H9 (cell line): ENCODE data around the gene FAM43A. TPM values are rescaled to one million over a fixed set of nuclear protein-coding genes. Genes with fewer than 3 reads are reported as not detected.

Experiments used
- DNase-seq: peaks from one replicate; pipeline ENCODE4 v3.0.0-alpha.2; 2017
- H2AFZ ChIP-seq: one replicate; pipeline ENCODE4 v1.6.1; 2013; ENCODE audit warnings: mild to moderate bottlenecking, low read length, control low read depth, moderate library complexity
- H2AK5ac ChIP-seq: 2 replicates; pipeline ENCODE4 v1.6.1; 2013; ENCODE audit warnings: low read length, control low read depth, mixed read lengths; ENCODE audit not compliant: insufficient read length
- H2BK120ac ChIP-seq: one replicate; pipeline ENCODE4 v1.6.1; 2013; ENCODE audit warnings: low read depth, mild to moderate bottlenecking, low read length, control low read depth, inconsistent platforms; ENCODE audit not compliant: poor library complexity, severe bottlenecking
- H2BK12ac ChIP-seq: 2 replicates; pipeline ENCODE4 v1.6.1; 2013; ENCODE audit warnings: low read length, control low read depth, mixed read lengths, low read depth; ENCODE audit not compliant: insufficient read length
- H2BK15ac ChIP-seq: 2 replicates; pipeline ENCODE4 v1.6.1; 2013; ENCODE audit warnings: low read depth, low read length, control low read depth
- H2BK20ac ChIP-seq: one replicate; pipeline ENCODE4 v1.6.1; 2013; ENCODE audit warnings: low read depth, mild to moderate bottlenecking, low read length, control low read depth, inconsistent platforms; ENCODE audit not compliant: poor library complexity, severe bottlenecking
- H2BK5ac ChIP-seq: 2 replicates; pipeline ENCODE4 v1.6.1; 2013; ENCODE audit warnings: low read length, control low read depth, mixed read lengths; ENCODE audit not compliant: insufficient read length
- H3K14ac ChIP-seq: 2 replicates; pipeline ENCODE4 v1.6.1; 2013; ENCODE audit warnings: low read length, control low read depth; ENCODE audit not compliant: insufficient read depth
- H3K18ac ChIP-seq: 2 replicates; pipeline ENCODE4 v1.6.1; 2013; ENCODE audit warnings: low read depth, mild to moderate bottlenecking, mixed read lengths, low read length, control low read depth; ENCODE audit not compliant: insufficient read length
- H3K23ac ChIP-seq: 2 replicates; pipeline ENCODE4 v1.6.1; 2013; ENCODE audit warnings: low read length, control low read depth, mixed read lengths, low read depth; ENCODE audit not compliant: insufficient read length
- H3K23me2 ChIP-seq: 2 replicates; pipeline ENCODE4 v1.6.1; 2013; ENCODE audit warnings: low read depth, mild to moderate bottlenecking, mixed read lengths, low read length, control low read depth; ENCODE audit not compliant: insufficient read length, poor library complexity, severe bottlenecking
- H3K27ac ChIP-seq: 2 replicates; pipeline ENCODE4 v1.5.1; 2013; ENCODE audit warnings: low read length, control low read depth, mixed read lengths, low read depth; ENCODE audit not compliant: insufficient read length
- H3K27me3 ChIP-seq: 2 replicates; pipeline ENCODE4 v1.6.1; 2013; ENCODE audit warnings: low read length, control low read depth, inconsistent platforms; ENCODE audit not compliant: insufficient read depth
- H3K4ac ChIP-seq: 2 replicates; pipeline ENCODE4 v1.6.1; 2013; ENCODE audit warnings: low read depth, mild to moderate bottlenecking, control low read depth, inconsistent platforms, low read length, moderate library complexity
- H3K4me1 ChIP-seq: 2 replicates; pipeline ENCODE4 v1.6.1; 2013; ENCODE audit warnings: low read length, control low read depth, inconsistent platforms; ENCODE audit not compliant: insufficient read depth
- H3K4me2 ChIP-seq: 2 replicates; pipeline ENCODE4 v1.6.1; 2013; ENCODE audit warnings: low read length, control low read depth, mixed read lengths; ENCODE audit not compliant: insufficient read length, insufficient read depth
- H3K56ac ChIP-seq: 2 replicates; pipeline ENCODE4 v1.6.1; 2013; ENCODE audit warnings: low read depth, mild to moderate bottlenecking, mixed read lengths, low read length, control low read depth; ENCODE audit not compliant: insufficient read length
- H3K79me1 ChIP-seq: 2 replicates; pipeline ENCODE4 v1.6.1; 2013; ENCODE audit warnings: low read depth, mild to moderate bottlenecking, moderate library complexity, low read length, control low read depth, inconsistent platforms; ENCODE audit not compliant: insufficient read depth, poor library complexity, severe bottlenecking
- H3K79me2 ChIP-seq: 2 replicates; pipeline ENCODE4 v1.6.1; 2013; ENCODE audit warnings: low read length, control low read depth, inconsistent platforms; ENCODE audit not compliant: insufficient read depth
- H3K9ac ChIP-seq: 2 replicates; pipeline ENCODE4 v1.6.1; 2013; ENCODE audit warnings: low read length, control low read depth, mixed read lengths; ENCODE audit not compliant: insufficient read length; ENCODE audit errors: extremely low read depth
- H3K9me3 ChIP-seq: one replicate; pipeline ENCODE4 v1.6.1; 2013; ENCODE audit warnings: low read depth, low read length, inconsistent platforms; ENCODE audit not compliant: control insufficient read depth
- H3T11ph ChIP-seq: one replicate; pipeline ENCODE4 v1.6.1; 2013; ENCODE audit warnings: mild to moderate bottlenecking, low read length, control low read depth, inconsistent platforms
- H4K20me1 ChIP-seq: one replicate; pipeline ENCODE4 v1.6.1; 2013; ENCODE audit not compliant: control insufficient read depth, insufficient read length, insufficient read depth
- H4K5ac ChIP-seq: 2 replicates; pipeline ENCODE4 v1.6.1; 2013; ENCODE audit warnings: low read depth, mild to moderate bottlenecking, mixed read lengths, low read length, control low read depth; ENCODE audit not compliant: insufficient read length
- H4K8ac ChIP-seq: replicated peaks from 2 replicates; pipeline ENCODE4 v1.6.1; 2013; ENCODE audit warnings: low read length, control low read depth, mixed read lengths, low read depth; ENCODE audit not compliant: insufficient read length
- H4K91ac ChIP-seq: 2 replicates; pipeline ENCODE4 v1.6.1; 2013; ENCODE audit warnings: low read depth, mild to moderate bottlenecking, moderate library complexity, mixed read lengths, low read length, control low read depth; ENCODE audit not compliant: insufficient read length
- H3K27ac Mint-ChIP-seq, 3 experiments: 2 replicates in 2 of 3; 3 replicates in 1 of 3; pipeline ENCODE4 v1.8.0; 2020 to 2021; ENCODE audit warnings: mixed read lengths in 3 of 3, mild to moderate bottlenecking in 1 of 3, moderate library complexity in 1 of 3
- H3K27me3 Mint-ChIP-seq: 2 replicates; pipeline ENCODE4 v1.8.0; 2021; ENCODE audit warnings: low read depth, mild to moderate bottlenecking, moderate library complexity, mixed read lengths
- H3K36me3 Mint-ChIP-seq, 3 experiments: 2 replicates in 2 of 3; 3 replicates in 1 of 3; pipeline ENCODE4 v1.8.0; 2020 to 2021; ENCODE audit warnings: low read depth in 3 of 3, mixed read lengths in 3 of 3; ENCODE audit not compliant: insufficient read depth in 1 of 3
- H3K4me1 Mint-ChIP-seq, 2 experiments: 2 replicates each; pipeline ENCODE4 v1.8.0; 2020; ENCODE audit warnings: mixed read lengths in 2 of 2
- H3K4me3 Mint-ChIP-seq, 2 experiments: 2 replicates in 1 of 2; 3 replicates in 1 of 2; pipeline ENCODE4 v1.8.0; 2020 to 2021; ENCODE audit warnings: mild to moderate bottlenecking in 2 of 2, mixed read lengths in 2 of 2, moderate library complexity in 1 of 2
- H3K9me3 Mint-ChIP-seq, 2 experiments: 2 replicates in 1 of 2; 3 replicates in 1 of 2; pipeline ENCODE4 v1.8.0; 2020; ENCODE audit warnings: mild to moderate bottlenecking in 2 of 2, mixed read lengths in 2 of 2, moderate library complexity in 1 of 2
- WGBS: extraction: QIAGEN DNeasy Blood & Tissue Kit; methylation state at CpG from one replicate; pipeline ENCODE4 v1.1.7; 2013; ENCODE audit warnings: missing lambda C conversion rate, low lambda C conversion rate, mixed read lengths; ENCODE audit not compliant: insufficient read length; ENCODE audit errors: extremely low coverage; 5-methylcytosine and 5-hydroxymethylcytosine counted together
- total RNA-seq: library from RNA; stranded (reverse); gene quantifications from 2 replicates; pipeline ENCODE4 v1.2.1, GENCODE V29; 2021
- TF ChIP-seq, protein P1 (sequence below): fragments of 200-600 bp; sonication (generic); conservative IDR thresholded peaks from 3 replicates; pipeline ENCODE4 v1.8.0; 2021; ENCODE audit warnings: antibody characterized with exemption, mild to moderate bottlenecking

FAM43A gene
- total RNA-seq, 1 experiment from 2014 or later = 2.7 TPM

DNA sequence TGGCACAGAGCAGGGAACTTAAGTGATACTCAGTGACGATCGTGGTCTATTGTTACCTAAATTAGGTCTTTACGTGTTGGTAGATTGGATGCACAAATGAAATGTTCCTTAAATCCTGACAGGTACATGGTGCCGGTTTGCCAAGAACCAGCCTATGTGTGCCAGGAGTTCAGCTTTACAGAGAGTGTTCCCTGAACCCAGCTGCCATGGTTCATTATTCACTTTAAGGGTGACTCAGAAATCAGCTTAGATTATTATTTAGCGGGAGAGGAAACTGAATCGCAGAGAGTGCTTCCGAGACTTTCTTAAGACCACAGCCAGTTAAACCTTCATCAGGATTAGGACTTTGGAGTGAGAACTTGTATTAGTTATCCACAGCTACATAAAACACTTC is 21.5 kb downstream of the FAM43A start:
- Histone ChIP-seq H3K79me1 (no peaks in the 10 kb centered on the region), H3K9ac (no peak overlapping the region), H2AK5ac (no peak overlapping the region), H4K8ac (no peak overlapping the region), H2BK5ac (no peak overlapping the region), H4K5ac (no peak overlapping the region), H3K23ac (no peak overlapping the region), H3K27ac (no peak overlapping the region), H3K4me1 (peaks cover 6% of the 10 kb centered on the region), H3K18ac (no peak overlapping the region), H3K27me3 (no peaks in the 10 kb centered on the region), H3K79me2 (no peaks in the 10 kb centered on the region), H3K23me2 (no peaks in the 10 kb centered on the region), H2BK20ac (no peak overlapping the region), H2BK12ac (no peak overlapping the region), H3K4ac (no peak overlapping the region), H3K4me2 (no peak overlapping the region), H3K9me3 (no peaks in the 10 kb centered on the region), H3K56ac (no peak overlapping the region), H2BK120ac (no peak overlapping the region), H4K20me1 (no peaks in the 10 kb centered on the region), H2AFZ (no peak overlapping the region), H4K91ac (no peak overlapping the region), H3K14ac (no peak overlapping the region), H3T11ph (no peak overlapping the region), H2BK15ac (no peak overlapping the region)
- DNase-seq = no peak
- WGBS = no CpG with 5 or more reads among the region's 7 CpGs
- Mint-ChIP-seq H3K27ac (peak overlapping the region in 1 of 3 experiments; percentile 1; a peak in 2 of 7 replicates), H3K9me3 (no peaks in the 10 kb centered on the region; a peak in 1 of 5 replicates), H3K4me3 (no peak overlapping the region), H3K27me3 (peaks cover 6% of the 10 kb centered on the region), H3K36me3 (no peaks in the 10 kb centered on the region), H3K4me1 (peaks cover 15 to 23% of the 10 kb centered on the region in 2 experiments)
- TF ChIP-seq, protein P1, sequence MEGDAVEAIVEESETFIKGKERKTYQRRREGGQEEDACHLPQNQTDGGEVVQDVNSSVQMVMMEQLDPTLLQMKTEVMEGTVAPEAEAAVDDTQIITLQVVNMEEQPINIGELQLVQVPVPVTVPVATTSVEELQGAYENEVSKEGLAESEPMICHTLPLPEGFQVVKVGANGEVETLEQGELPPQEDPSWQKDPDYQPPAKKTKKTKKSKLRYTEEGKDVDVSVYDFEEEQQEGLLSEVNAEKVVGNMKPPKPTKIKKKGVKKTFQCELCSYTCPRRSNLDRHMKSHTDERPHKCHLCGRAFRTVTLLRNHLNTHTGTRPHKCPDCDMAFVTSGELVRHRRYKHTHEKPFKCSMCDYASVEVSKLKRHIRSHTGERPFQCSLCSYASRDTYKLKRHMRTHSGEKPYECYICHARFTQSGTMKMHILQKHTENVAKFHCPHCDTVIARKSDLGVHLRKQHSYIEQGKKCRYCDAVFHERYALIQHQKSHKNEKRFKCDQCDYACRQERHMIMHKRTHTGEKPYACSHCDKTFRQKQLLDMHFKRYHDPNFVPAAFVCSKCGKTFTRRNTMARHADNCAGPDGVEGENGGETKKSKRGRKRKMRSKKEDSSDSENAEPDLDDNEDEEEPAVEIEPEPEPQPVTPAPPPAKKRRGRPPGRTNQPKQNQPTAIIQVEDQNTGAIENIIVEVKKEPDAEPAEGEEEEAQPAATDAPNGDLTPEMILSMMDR = no peak
